ENCODE measurements around the gene VARS1. TPM values are rescaled to one million over a fixed set of nuclear protein-coding genes. Genes with fewer than 3 reads are reported as not detected.
"Not testable (repeated sequence)": the region's sequence is repeated elsewhere in the genome, so short reads cannot be mapped to it uniquely, and the experiment has no call there.

The VARS1 gene
- total RNA-seq, 2 experiments from 2014 or later: 51.2 to 137 TPM

- POLR2A ChIA-PET; H3K79me2 ChIP-seq (ENCODE audit: insufficient read depth, low read depth, low read length); H3K9me2 ChIP-seq (ENCODE audit: insufficient read depth, low read length); H3K27ac ChIP-seq (ENCODE audit: low read depth, low read length, poor library complexity, severe bottlenecking); BruUV-seq (replicated peaks); DNase-seq (ENCODE audit: low spot score); H3K9me3 ChIP-seq (ENCODE audit: low read length); H4K20me1 ChIP-seq (ENCODE audit: insufficient read depth, low read length); CTCF ChIA-PET (ENCODE audit: unreplicated experiment); H3K36me3 ChIP-seq (ENCODE audit: insufficient read depth, low read length): not testable (repeated sequence)
- H3K4me2 ChIP-seq (ENCODE audit: low read length): peak overlapping the region; percentile 38; the same call in 1 of the 2 replicates
- peak; percentile 62 for TF ChIP-seq CTCF (conservative IDR thresholded peaks at IDR 0.05; ENCODE audit: low read length)
- peak overlapping the region; percentile 53; the same call in 1 of the 2 replicates for H2AFZ ChIP-seq (ENCODE audit: low read length)
- H3K4me1 ChIP-seq (ENCODE audit: insufficient read depth, low read length, poor library complexity, severe bottlenecking): peaks cover 26% of the 10 kb centered on the region
- peak overlapping the region; percentile 60 for H3K4me3 ChIP-seq (ENCODE audit: low read depth, low read length, poor library complexity, severe bottlenecking)
- intact Hi-C loops (cut with micrococcal nuclease; ENCODE audit: unreplicated experiment): loop anchor here (10.0 kb wide), 1 partner anchor 1577 kb away; the partner anchor contains the start of gene KIFC1
These were observed 21.8 kb upstream of the VARS1 start for GRCh38 chr6:31817133-31817928.

GRCh38 chr6:31815025-31815838 lies 19.7 kb upstream of the VARS1 start, which contains the start of the genes HSPA1A and HSPA1L:
Gene HSPA1A, plus strand, starts transcription at chr6:31815543. Its CDS starts 214 bp downstream, at chr6:31815757.
Gene HSPA1L, minus strand, starts transcription at chr6:31815283. Its CDS starts 3,311 bp downstream, at chr6:31811972.
- Histone ChIP-seq H4K20me1 (ENCODE audit: insufficient read depth, low read length) (no peaks in the 10 kb centered on the region), H3K9me2 (ENCODE audit: insufficient read depth, low read length) (no peaks in the 10 kb centered on the region), H3K36me3 (ENCODE audit: insufficient read depth, low read length) (no peaks in the 10 kb centered on the region), H3K4me2 (ENCODE audit: low read length) (no peak within 1 kb of the TSS), H3K79me2 (ENCODE audit: insufficient read depth, low read depth, low read length) (no peaks in the 10 kb centered on the region), H3K9me3 (ENCODE audit: low read length) (no peaks in the 10 kb centered on the region), H3K4me3 (ENCODE audit: low read depth, low read length, poor library complexity, severe bottlenecking) (no peak within 1 kb of the TSS), H2AFZ (ENCODE audit: low read length) (no peak within 1 kb of the TSS), H3K4me1 (ENCODE audit: insufficient read depth, low read length, poor library complexity, severe bottlenecking) (peaks cover 13% of the 10 kb centered on the region), H3K27ac (ENCODE audit: low read depth, low read length, poor library complexity, severe bottlenecking) (no peak within 1 kb of the TSS)
- DNase-seq (ENCODE audit: low spot score): no peak
- ChIA-PET CTCF (ENCODE audit: unreplicated experiment) (no interaction called here), POLR2A (interaction anchor here (0.8 kb wide), 2 partner anchors 9 to 313 kb away, joined by 3 to 4 read pairs; partner anchors contain the start of gene LSM2)
- intact Hi-C loops (cut with micrococcal nuclease; ENCODE audit: unreplicated experiment): loop anchor here (10.0 kb wide), 1 partner anchor 1580 kb away; the partner anchor contains the start of gene KIFC1
- BruUV-seq (replicated peaks): no TSS peak
- TF ChIP-seq CTCF (conservative IDR thresholded peaks at IDR 0.05; ENCODE audit: low read length) (no peak), EZH2phosphoT487 (IDR thresholded peaks at IDR 0.05; ENCODE audit: borderline replicate concordance, low read depth, low read length) (no peak)

Data from OCI-LY7 (cell line).